EL (cell line): ENCODE results near the gene CALCA.
"Not testable (repeated sequence)": the region's sequence is repeated elsewhere in the genome, so short reads cannot be mapped to it uniquely, and the experiment has no call there.

ENCODE experiments used
- DNase-seq: peaks from one replicate; pipeline ENCODE4 v3.0.0-alpha.2; 2016

CALCA gene, protein sequence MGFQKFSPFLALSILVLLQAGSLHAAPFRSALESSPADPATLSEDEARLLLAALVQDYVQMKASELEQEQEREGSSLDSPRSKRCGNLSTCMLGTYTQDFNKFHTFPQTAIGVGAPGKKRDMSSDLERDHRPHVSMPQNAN

DNA sequence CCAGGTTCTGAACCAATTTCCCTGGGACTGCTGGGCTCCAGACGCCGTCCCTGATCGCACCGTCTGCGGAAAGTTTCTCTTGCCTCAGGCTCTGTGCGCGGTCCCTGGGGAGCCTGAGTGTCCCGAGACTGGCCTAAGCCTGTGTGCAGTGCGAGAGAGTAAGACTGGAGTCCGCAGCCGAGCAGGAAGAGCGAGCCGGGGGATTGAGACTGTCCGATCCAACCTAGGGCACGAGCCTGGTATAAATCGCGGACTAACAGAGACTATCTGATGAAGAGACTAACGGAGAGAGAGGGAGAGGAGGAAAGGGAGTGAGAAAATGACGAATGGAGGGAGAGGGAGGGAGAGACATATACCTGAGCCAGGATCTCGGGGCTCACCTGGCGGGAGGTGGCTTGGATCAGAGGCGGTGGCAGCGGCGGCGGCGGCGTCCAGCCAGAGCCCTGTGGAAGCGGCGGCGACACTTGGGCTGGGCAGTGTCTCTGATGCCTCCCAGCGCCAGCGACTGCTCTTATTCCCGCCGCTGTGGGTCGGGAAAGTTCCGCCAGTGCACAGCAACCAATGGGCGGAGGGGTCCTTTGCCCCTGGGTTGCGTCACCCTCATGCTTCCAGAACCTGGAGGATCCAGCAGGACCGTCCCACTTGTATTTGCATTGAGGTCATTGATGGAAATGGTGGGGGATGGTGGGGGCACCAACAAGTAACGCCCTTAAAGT lies at the start of gene CALCA:
Gene CALCA (minus strand): TSS at position 487 of the 716 bp plus-strand sequence. CDS start 1,159 bp downstream, outside the sequence.
- DNase-seq: no peak

DNA sequence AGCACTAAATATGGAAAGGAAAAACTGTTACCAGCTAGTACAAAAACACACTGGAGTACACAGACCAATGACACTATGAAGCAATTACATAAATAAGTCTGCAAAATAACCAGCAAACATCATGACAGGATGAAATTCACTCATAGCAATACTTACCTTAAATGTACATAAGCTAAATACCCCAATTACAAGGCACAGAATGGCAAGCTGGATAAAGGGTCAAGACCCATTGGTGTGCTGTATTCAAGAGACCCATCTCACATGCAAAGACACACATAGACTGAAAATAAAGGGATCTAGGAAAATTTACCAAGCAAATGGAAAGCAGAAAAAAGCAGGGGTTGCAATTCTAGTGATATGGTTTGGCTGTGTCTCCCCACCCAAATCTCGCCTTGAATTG lies 44.0 kb upstream of the CALCA start:
- DNase-seq: no peak

- DNase-seq: no peak
Measured at GRCh38 chr11:15011776-15012345, 39.7 kb upstream of the CALCA start.

GRCh38 chr11:15010865-15011264 lies 38.7 kb upstream of the CALCA start:
- no peak for DNase-seq

GRCh38 chr11:15006139-15006759 lies 34.1 kb upstream of the CALCA start:
- peak; percentile 44 for DNase-seq

- not testable (repeated sequence) for DNase-seq
Measured at GRCh38 chr11:14988133-14988532, 16.0 kb upstream of the CALCA start.

GRCh38 chr11:14981507-14981906 lies 9.4 kb upstream of the CALCA start:
- DNase-seq: no peak

DNA sequence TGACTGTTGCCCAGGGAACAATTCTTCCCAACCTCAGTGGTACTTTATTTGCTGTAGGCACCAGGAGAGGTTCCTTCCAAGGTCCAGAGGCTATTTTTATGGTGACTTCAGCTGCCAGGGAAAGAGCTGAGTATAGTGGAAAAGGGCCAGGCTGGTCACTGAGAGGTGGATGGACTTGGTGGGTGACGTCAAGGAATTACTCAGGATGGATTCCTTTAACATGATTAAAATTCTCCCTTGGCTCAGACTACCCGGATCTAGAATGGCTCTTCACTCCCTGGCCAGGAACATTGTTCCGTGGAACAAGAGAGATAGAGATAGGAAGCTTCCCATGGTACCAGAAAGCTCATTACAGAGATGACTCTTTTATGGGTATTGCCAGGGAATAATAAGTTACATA lies 8.7 kb upstream of the CALCA start:
- DNase-seq: peak; percentile 84

DNA sequence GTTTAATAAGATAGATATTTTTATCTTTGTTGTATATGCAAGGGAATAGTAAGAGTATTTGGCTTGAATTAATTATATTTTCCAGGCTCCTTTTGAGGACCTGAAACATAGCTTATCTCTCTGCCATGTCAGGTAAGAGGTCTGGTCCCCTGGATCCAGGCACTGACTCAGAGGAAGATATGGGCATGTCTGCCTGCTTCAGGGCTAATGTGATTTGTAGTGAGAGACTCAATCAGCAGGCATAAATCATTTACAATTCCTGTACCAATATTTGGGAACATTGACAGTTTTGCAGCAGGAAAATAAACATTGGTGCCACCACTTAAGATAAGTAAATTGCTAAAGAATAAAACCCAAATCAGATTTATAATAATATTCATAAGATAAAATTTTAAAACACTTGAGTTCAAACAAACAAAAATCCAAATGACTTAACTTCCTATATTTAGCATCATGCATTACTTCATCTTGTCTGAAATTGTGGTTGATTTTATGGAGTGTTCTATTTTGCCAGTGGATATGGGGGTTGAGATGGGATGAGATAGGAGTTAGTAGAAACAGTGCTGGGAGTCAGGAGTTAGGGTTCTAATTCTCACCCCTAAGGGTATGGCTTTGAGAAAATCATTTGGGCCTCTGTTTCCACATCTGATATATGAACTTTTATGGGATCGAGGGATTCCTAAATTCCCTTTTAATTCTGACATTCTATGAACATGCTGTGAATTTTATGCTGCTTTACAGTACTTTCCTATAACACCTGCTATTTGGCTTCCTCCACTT lies 5.1 kb upstream of the CALCA start:
- no peak for DNase-seq

- no peak for DNase-seq
Measured at GRCh38 chr11:14975252-14975587, 3.1 kb upstream of the CALCA start.

DNA sequence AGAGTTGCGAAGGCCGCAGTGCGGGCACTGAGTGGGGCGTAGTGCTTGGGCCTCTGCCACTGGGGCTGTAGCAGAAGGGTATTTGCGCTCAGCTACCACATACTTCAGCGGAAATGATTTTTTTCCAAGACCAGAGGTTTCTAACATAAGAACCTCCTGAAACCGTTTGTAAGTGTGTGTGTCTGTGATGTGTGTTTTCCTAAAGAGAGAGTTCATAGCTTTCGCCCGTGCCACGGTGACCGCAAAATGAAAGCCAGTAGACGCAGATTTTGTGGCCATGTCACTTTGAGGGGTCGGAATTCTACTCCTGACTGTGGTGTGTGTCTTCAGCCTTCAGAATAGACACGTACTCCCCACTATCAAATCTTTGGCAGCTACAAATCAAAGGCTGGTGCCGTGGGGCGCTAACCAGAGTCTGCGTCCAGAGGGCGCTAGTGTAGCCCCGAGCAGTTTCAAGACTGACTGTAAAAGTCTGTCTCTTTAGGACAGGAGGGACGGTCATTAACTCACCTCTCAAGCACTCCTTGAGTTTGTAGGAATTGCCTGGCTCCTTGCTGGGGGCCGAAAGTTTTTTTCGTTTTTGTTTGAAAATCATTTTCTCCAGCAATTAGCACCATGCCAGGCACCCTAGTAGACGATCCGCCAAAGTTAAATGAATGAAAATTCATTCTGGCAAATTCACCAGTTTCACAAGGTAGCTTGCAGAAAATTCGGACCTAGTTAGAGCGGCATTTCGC lies 2.5 kb upstream of the CALCA start:
- peak; percentile 49 for DNase-seq

GRCh38 chr11:14973621-14974514 lies 1.7 kb upstream of the CALCA start:
- peak; percentile 8 for DNase-seq

DNA sequence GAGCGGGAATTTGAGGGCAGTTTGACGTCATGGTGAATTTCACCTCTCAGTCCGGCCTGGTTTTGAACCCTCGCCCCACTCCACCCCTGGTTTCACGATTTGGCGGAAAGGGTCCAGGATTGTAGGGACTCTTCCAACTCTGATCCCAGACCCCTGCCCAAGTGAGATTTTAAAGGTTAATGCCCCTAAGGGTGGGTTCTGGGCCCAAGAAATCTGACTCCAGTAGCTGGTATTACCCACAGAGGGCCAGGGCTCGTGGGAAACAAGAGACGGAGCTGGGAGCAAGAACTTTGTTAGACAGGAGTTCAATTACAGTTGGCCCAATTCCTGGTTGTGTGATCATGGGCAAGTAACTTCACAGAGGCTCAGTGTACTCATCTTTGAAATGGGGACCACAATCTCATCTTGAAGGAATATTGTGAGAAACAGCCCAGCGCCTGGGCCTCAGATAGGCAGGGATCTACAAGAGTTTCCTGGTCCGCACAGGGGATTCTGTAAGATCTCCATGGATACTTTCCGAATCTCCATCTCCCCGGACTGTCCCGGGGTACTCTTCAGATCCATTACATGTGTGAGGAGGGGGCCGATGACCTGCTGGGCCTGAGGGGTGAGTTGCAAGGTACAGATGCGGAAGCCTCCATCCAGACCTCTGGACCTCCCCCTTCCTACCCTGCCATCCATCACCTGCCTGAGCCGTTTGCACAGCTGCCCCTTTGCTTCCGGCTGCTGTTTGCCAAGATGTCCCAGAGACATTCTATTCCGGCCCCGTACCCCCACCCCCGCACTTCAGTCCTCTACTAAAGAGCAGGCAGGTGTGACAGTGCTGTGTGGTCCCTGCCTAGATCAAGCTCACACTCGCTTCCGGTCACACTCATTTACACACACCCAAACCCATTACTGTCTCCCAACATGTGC lies 687 bp upstream of the CALCA start:
- no peak for DNase-seq

- peak; percentile 41 for DNase-seq
Measured at GRCh38 chr11:14969901-14970323, 2.2 kb downstream of the CALCA start.

GRCh38 chr11:14967581-14968243 lies 4.4 kb downstream of the CALCA start:
- DNase-seq: no peak

DNA sequence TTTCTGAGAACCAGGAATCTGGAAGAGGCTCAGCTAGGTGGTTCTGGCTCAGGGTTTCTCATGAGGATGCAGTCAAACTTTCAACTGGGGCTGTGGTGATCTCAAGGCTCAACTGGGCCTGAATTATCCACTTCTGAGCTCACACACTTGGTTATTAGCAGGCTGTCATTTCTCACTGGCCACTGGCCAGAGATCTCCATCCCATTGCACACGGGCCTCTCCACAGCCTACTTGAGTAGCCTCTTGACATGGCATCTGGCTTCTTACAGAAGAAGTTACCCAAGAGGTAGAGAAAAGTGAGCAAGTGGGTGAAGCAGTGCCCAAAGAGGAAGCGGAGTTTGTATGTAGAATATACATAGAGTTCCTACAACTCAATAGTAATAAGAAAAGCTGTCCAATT lies 16.0 kb downstream of the CALCA start:
- no peak for DNase-seq

GRCh38 chr11:14954581-14954980 lies 17.6 kb downstream of the CALCA start:
- DNase-seq: no peak

DNA sequence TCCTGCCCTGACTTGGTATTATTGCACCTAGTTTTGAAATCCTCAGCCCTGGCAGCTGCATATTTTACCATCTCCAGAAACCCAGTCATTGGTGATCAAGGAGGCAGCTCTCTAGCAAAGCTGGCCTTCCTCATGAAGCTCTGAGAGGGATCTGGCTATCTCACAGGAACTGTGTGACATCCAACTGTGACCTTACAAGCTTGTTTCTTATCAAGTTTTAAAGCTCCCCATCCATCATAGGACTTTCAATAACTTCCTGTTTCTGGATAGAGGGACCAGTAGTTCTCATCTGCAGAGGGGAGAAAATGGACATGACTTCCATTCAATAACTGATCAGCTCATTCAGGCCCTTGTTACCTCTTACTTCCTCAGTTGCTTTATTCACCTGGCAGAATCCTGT lies 18.2 kb downstream of the CALCA start:
- DNase-seq: no peak

GRCh38 chr11:14949437-14950147 lies 22.6 kb downstream of the CALCA start:
- DNase-seq: no peak
